ENCODE results near the gene DNAAF5. TPM values are rescaled to one million over a fixed set of nuclear protein-coding genes. Genes with fewer than 3 reads are reported as not detected.

Gene DNAAF5
- total RNA-seq, 1 donor from 2014 or later, result 15.3 TPM

- Mint-ChIP-seq H3K9me3 (ENCODE audit: low read depth) (no peaks in the 10 kb centered on the region), H3K27me3 (ENCODE audit: low read depth) (no peaks in the 10 kb centered on the region), H3K27ac (ENCODE audit: unreplicated experiment) (peak overlapping the region; percentile 97), H3K36me3 (ENCODE audit: low read depth) (peaks cover 3% of the 10 kb centered on the region), H3K4me3 (ENCODE audit: unreplicated experiment) (no peak overlapping the region), H3K4me1 (ENCODE audit: low read depth) (peaks cover 71% of the 10 kb centered on the region)
- DNase-seq (ENCODE audit: low spot score), result no peak
- TF ChIP-seq, protein P1, sequence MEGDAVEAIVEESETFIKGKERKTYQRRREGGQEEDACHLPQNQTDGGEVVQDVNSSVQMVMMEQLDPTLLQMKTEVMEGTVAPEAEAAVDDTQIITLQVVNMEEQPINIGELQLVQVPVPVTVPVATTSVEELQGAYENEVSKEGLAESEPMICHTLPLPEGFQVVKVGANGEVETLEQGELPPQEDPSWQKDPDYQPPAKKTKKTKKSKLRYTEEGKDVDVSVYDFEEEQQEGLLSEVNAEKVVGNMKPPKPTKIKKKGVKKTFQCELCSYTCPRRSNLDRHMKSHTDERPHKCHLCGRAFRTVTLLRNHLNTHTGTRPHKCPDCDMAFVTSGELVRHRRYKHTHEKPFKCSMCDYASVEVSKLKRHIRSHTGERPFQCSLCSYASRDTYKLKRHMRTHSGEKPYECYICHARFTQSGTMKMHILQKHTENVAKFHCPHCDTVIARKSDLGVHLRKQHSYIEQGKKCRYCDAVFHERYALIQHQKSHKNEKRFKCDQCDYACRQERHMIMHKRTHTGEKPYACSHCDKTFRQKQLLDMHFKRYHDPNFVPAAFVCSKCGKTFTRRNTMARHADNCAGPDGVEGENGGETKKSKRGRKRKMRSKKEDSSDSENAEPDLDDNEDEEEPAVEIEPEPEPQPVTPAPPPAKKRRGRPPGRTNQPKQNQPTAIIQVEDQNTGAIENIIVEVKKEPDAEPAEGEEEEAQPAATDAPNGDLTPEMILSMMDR (IDR thresholded peaks at IDR 0.05), result no peak
These were observed 103.6 kb downstream of the DNAAF5 start for GRCh38 chr7:830069-830468.

GRCh38 chr7:831596-832166 is 105.2 kb downstream of the DNAAF5 start:
- TF ChIP-seq, protein P1 (IDR thresholded peaks at IDR 0.05), result no peak
- peak overlapping the region; percentile 61 for H3K4me3 Mint-ChIP-seq (ENCODE audit: unreplicated experiment)
- peak overlapping the region; percentile 97 for H3K27ac Mint-ChIP-seq (ENCODE audit: unreplicated experiment)
- no peak for DNase-seq (ENCODE audit: low spot score)
- H3K36me3 Mint-ChIP-seq (ENCODE audit: low read depth), result peaks cover 4% of the 10 kb centered on the region
- no peaks in the 10 kb centered on the region for H3K9me3 Mint-ChIP-seq (ENCODE audit: low read depth)
- peaks cover 65% of the 10 kb centered on the region for H3K4me1 Mint-ChIP-seq (ENCODE audit: low read depth)
- H3K27me3 Mint-ChIP-seq (ENCODE audit: low read depth), result no peaks in the 10 kb centered on the region

DNA sequence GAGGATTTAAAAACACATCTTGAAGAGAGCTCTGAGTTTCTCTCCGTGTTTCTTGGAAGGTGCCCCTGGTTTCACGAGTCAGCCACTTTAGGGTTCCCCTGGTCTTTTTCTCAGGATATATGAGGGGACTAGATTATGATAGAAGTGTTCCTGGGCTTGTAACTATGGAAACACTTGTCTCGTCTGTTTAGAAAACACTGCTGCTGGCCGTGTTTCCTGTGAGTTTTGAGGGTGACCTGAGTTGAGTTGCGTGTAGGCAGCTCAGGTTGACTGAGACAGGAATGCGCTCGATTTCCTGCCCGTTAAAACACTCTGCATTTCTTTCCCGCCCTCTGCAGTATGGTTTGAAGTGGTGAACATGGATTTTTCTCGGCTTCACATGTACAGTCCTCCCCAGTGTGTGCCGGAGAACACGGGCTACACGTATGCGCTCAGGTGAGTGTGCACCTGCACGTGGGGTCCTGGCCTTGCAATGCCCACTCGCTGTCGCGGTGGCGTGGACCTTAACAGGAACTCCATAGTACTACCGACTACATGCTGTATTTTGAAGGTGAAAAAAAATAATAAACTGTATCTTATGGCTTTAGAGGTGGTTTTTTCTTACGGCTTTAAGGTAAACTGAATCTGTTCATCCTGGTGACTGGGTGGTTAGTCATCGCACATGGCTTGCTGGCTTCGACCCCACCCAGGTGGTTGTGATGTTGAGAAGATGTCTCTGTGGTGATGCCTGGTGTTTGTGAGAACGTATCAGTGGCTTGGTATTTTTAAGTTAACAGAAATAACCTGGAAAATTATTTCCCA is 105.9 kb downstream of the DNAAF5 start, which contains the start of gene SUN1:
Gene SUN1, plus strand, starts transcription at position 310 of the 801 bp plus-strand sequence. Its CDS starts 49 bp downstream, at position 359.
- TF ChIP-seq, protein P1 (IDR thresholded peaks at IDR 0.05), result peak; percentile 49
- H3K27ac Mint-ChIP-seq (ENCODE audit: unreplicated experiment), result peak within 1 kb of the TSS; percentile 97

GRCh38 chr7:832968-833424 is 106.5 kb downstream of the DNAAF5 start:
- TF ChIP-seq, protein P1 (IDR thresholded peaks at IDR 0.05), result no peak
- H3K27me3 Mint-ChIP-seq (ENCODE audit: low read depth), result no peaks in the 10 kb centered on the region
- peak; percentile 34 for DNase-seq (ENCODE audit: low spot score)
- peak overlapping the region; percentile 61 for H3K4me3 Mint-ChIP-seq (ENCODE audit: unreplicated experiment)
- H3K27ac Mint-ChIP-seq (ENCODE audit: unreplicated experiment), result peak overlapping the region; percentile 97
- peaks cover 4% of the 10 kb centered on the region for H3K36me3 Mint-ChIP-seq (ENCODE audit: low read depth)
- H3K9me3 Mint-ChIP-seq (ENCODE audit: low read depth), result no peaks in the 10 kb centered on the region
- H3K4me1 Mint-ChIP-seq (ENCODE audit: low read depth), result peaks cover 66% of the 10 kb centered on the region

More for the DNA sequence above, 105.9 kb downstream of the DNAAF5 start, which contains the start of gene SUN1:
- Mint-ChIP-seq H3K4me3 (ENCODE audit: unreplicated experiment) (peak within 1 kb of the TSS; percentile 61), H3K27me3 (ENCODE audit: low read depth) (no peaks in the 10 kb centered on the region), H3K9me3 (ENCODE audit: low read depth) (no peaks in the 10 kb centered on the region), H3K4me1 (ENCODE audit: low read depth) (peaks cover 66% of the 10 kb centered on the region), H3K36me3 (ENCODE audit: low read depth) (peaks cover 4% of the 10 kb centered on the region)
- DNase-seq (ENCODE audit: low spot score), result peak; percentile 71

GRCh38 chr7:833601-834258 is 107.2 kb downstream of the DNAAF5 start:
- Mint-ChIP-seq H3K9me3 (ENCODE audit: low read depth) (no peaks in the 10 kb centered on the region), H3K4me3 (ENCODE audit: unreplicated experiment) (no peak overlapping the region), H3K27me3 (ENCODE audit: low read depth) (no peaks in the 10 kb centered on the region), H3K27ac (ENCODE audit: unreplicated experiment) (peak overlapping the region; percentile 97), H3K36me3 (ENCODE audit: low read depth) (peaks cover 5% of the 10 kb centered on the region), H3K4me1 (ENCODE audit: low read depth) (peaks cover 66% of the 10 kb centered on the region)
- peak; percentile 38 for DNase-seq (ENCODE audit: low spot score)
- TF ChIP-seq, protein P1 (IDR thresholded peaks at IDR 0.05), result no peak
